Uterus (tissue), 4 donors: Measurements from ENCODE around the gene ADAM10. TPM values are rescaled to one million over a fixed set of nuclear protein-coding genes. Genes with fewer than 3 reads are reported as not detected.

ENCODE experiments used
- DNase-seq, 2 donors: peaks; one replicate each; pipeline ENCODE4 v3.0.0-alpha.2; 2019 to 2020
- H3K27ac ChIP-seq, 2 donors: fragments of 200-600 bp; sonication (generic); 1 replicate in 1 of 2; 2 replicates in 1 of 2; pipeline ENCODE4 v1.5.1; 2016 to 2018
- H3K27me3 ChIP-seq, 2 donors: fragments of 200-600 bp; sonication (generic); one replicate each; pipeline ENCODE4 v1.5.1; 2018 to 2019; ENCODE audit warnings: control low read depth in 1 of 2
- H3K36me3 ChIP-seq, 2 donors: fragments of 200-600 bp; sonication (generic); one replicate each; pipeline ENCODE4 v1.5.1; 2019; ENCODE audit warnings: control low read depth in 1 of 2
- H3K4me1 ChIP-seq, 2 donors: fragments of 200-600 bp; sonication (generic); one replicate each; pipeline ENCODE4 v1.5.1; 2018 to 2019; ENCODE audit warnings: control low read depth in 1 of 2
- H3K4me3 ChIP-seq, 2 donors: fragments of 200-600 bp; sonication (generic); 1 replicate in 1 of 2; 2 replicates in 1 of 2; pipeline ENCODE4 v1.5.1; 2018 to 2019; ENCODE audit warnings: mild to moderate bottlenecking in 1 of 2
- H3K9me3 ChIP-seq, 2 donors: fragments of 200-600 bp; sonication (generic); one replicate each; pipeline ENCODE4 v1.5.1; 2019; ENCODE audit warnings: control low read depth in 1 of 2
- CTCF ChIP-seq, 4 experiments: fragments of 200-600 bp in 2 of 4; fragments of 450-650 bp in 2 of 4; sonication (generic) in 2 of 4; IDR thresholded peaks; one replicate each; pipeline ENCODE4 v1.5.1; 2016 to 2019; ENCODE audit warnings: antibody characterized with exemption in 4 of 4, mild to moderate bottlenecking in 2 of 4, moderate library complexity in 1 of 4
- POLR2A ChIP-seq, 2 donors: fragments of 450-650 bp; IDR thresholded peaks; one replicate each; pipeline ENCODE4 v1.6.1; 2016; ENCODE audit warnings: antibody characterized with exemption in 2 of 2, mild to moderate bottlenecking in 1 of 2, moderate library complexity in 1 of 2
- intact Hi-C: fragments of 100-400 bp; cut with DNase I; formaldehyde crosslinking; loops from one replicate; pipeline ENCODE4 v1.15.1; 2023; ENCODE audit warnings: low total_unique reads
- total RNA-seq, 4 donors: library from RNA; depleted of rRNA in 3 of 4; stranded (reverse); fragments of >200 nt in 3 of 4; gene quantifications; one replicate each; pipeline versions ENCODE4 v1.1.0 to v1.2.4, GENCODE V29; 2014 to 2023
- donor health status: DM: yes; HTN: yes; CAD: no.

ADAM10 gene
- total RNA-seq, 4 donors from 2014 or later: 41.8 to 208 (median 110) TPM

- no peak overlapping the region for H3K27ac ChIP-seq
- peaks cover 0 to 6% of the 10 kb centered on the region in 2 donors for H3K4me1 ChIP-seq
- no peaks in the 10 kb centered on the region for H3K36me3 ChIP-seq
- intact Hi-C loops: no loop called here
- no peaks in the 10 kb centered on the region for H3K9me3 ChIP-seq
- no peak for DNase-seq
- no peak for TF ChIP-seq POLR2A (IDR thresholded peaks at IDR 0.05)
- no peak for TF ChIP-seq CTCF (IDR thresholded peaks at IDR 0.05)
- H3K27me3 ChIP-seq: no peaks in the 10 kb centered on the region
- no peak overlapping the region for H3K4me3 ChIP-seq
Observed at GRCh38 chr15:58736018-58736643, 13.4 kb downstream of the ADAM10 start.

- no peaks in the 10 kb centered on the region for H3K27me3 ChIP-seq
- peaks cover 0 to under 1% of the 10 kb centered on the region in 2 donors for H3K4me1 ChIP-seq
- no peak for DNase-seq
- no peaks in the 10 kb centered on the region for H3K9me3 ChIP-seq
- no peak overlapping the region for H3K4me3 ChIP-seq
- TF ChIP-seq POLR2A (IDR thresholded peaks at IDR 0.05): no peak
- no peak for TF ChIP-seq CTCF (IDR thresholded peaks at IDR 0.05)
- intact Hi-C loops: no loop called here
- H3K27ac ChIP-seq: no peak overlapping the region
- no peaks in the 10 kb centered on the region for H3K36me3 ChIP-seq
Observed at GRCh38 chr15:58734859-58735258, 14.6 kb downstream of the ADAM10 start.

GRCh38 chr15:58732625-58733363 is 16.7 kb downstream of the ADAM10 start:
- Histone ChIP-seq H3K36me3 (no peaks in the 10 kb centered on the region), H3K4me3 (no peak overlapping the region), H3K27me3 (no peaks in the 10 kb centered on the region), H3K27ac (no peak overlapping the region), H3K4me1 (no peaks in the 10 kb centered on the region), H3K9me3 (no peaks in the 10 kb centered on the region)
- TF ChIP-seq POLR2A (IDR thresholded peaks at IDR 0.05) (no peak), CTCF (IDR thresholded peaks at IDR 0.05) (no peak)
- intact Hi-C loops: no loop called here
- no peak for DNase-seq

DNA sequence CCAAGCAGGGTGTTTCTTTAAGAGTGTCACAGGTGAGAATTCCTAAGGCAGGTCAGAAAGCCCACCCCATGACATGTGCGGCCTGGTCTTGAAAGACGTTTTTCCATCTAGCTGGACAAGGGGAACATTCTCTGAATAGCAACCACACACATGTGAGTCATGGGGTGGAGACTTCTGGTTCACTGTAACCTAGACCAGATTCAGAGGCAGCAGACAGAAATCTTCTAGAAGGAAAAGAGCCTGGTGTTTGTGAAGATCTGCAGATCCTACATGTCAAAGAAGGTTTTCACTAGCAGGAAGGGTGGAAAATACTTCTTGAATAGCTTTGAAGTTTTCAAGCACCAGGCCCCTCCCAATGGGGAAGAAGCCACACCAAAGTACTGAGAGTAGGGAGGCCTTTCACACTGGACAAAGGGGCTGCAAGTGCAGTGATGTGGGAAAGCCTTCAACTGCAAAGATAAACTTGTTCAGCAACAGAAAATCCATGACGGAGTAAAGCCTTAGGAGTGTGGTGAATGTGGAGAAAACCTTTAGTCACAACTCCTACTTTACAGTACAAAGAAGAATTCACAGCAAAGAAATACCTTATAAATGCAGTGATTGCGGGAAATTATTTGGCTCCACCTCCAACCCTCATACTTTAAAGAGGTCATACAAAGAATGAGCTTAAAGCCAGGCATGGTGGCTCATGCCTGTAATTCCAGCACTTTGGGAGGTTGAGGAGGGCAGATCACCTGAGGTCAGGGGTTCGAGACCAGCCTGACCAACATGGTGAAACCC is 17.6 kb downstream of the ADAM10 start:
- Histone ChIP-seq H3K27ac (no peak overlapping the region), H3K36me3 (no peaks in the 10 kb centered on the region), H3K9me3 (no peaks in the 10 kb centered on the region), H3K4me1 (no peaks in the 10 kb centered on the region), H3K27me3 (no peaks in the 10 kb centered on the region), H3K4me3 (no peak overlapping the region)
- no peak for TF ChIP-seq POLR2A (IDR thresholded peaks at IDR 0.05)
- TF ChIP-seq CTCF (IDR thresholded peaks at IDR 0.05): no peak
- intact Hi-C loops: no loop called here
- DNase-seq: no peak

- no peak for DNase-seq
- Histone ChIP-seq H3K9me3 (no peaks in the 10 kb centered on the region), H3K27me3 (no peaks in the 10 kb centered on the region), H3K4me3 (no peak overlapping the region), H3K27ac (no peak overlapping the region), H3K36me3 (no peaks in the 10 kb centered on the region), H3K4me1 (no peaks in the 10 kb centered on the region)
- intact Hi-C loops: no loop called here
- TF ChIP-seq POLR2A (IDR thresholded peaks at IDR 0.05): no peak
- TF ChIP-seq CTCF (IDR thresholded peaks at IDR 0.05): no peak
Observed at GRCh38 chr15:58726867-58727266, 22.6 kb downstream of the ADAM10 start.
